Lung (tissue), 12 donors: ENCODE data around the gene IKBKE. TPM values are rescaled to one million over a fixed set of nuclear protein-coding genes. Genes with fewer than 3 reads are reported as not detected.

Experiments used
- ATAC-seq: fragments of 200-7000 bp; cut with Tn5 transposase; one replicate; pipeline ENCODE4 v1.9.1; 2020; ENCODE audit warnings: moderate number of reproducible peaks; ENCODE audit not compliant: insufficient read depth, low FRiP score
- DNase-seq, 3 donors: peaks; one replicate each; pipeline ENCODE4 v3.0.0-alpha.2; 2013 to 2017
- H3K27ac ChIP-seq, 2 donors: one replicate each; pipeline ENCODE4 v1.5.1; 2013; ENCODE audit warnings: mild to moderate bottlenecking in 2 of 2, moderate library complexity in 2 of 2, control low read depth in 1 of 2, inconsistent platforms in 1 of 2, low read depth in 1 of 2, low read length in 1 of 2
- H3K27me3 ChIP-seq, 3 donors: one replicate each; pipeline ENCODE4 v1.5.1; 2013; ENCODE audit warnings: low read length in 2 of 3; ENCODE audit not compliant: control insufficient read depth in 3 of 3, insufficient read depth in 3 of 3
- H3K36me3 ChIP-seq, 4 donors: one replicate each; pipeline ENCODE4 v1.5.1; 2013; ENCODE audit warnings: low read length in 4 of 4, mild to moderate bottlenecking in 1 of 4, moderate library complexity in 1 of 4; ENCODE audit not compliant: control insufficient read depth in 4 of 4, insufficient read depth in 4 of 4
- H3K4me1 ChIP-seq, 5 donors: one replicate each; pipeline ENCODE4 v1.5.1; 2013; ENCODE audit warnings: low read length in 5 of 5, mild to moderate bottlenecking in 2 of 5, moderate library complexity in 1 of 5; ENCODE audit not compliant: control insufficient read depth in 5 of 5, insufficient read depth in 5 of 5
- H3K4me3 ChIP-seq: one replicate; pipeline ENCODE4 v1.5.1; 2013; ENCODE audit warnings: mild to moderate bottlenecking, control low read depth, moderate library complexity
- H3K9ac ChIP-seq, 2 donors: one replicate each; pipeline ENCODE4 v1.5.1; 2013; ENCODE audit warnings: low read length in 2 of 2, control low read depth in 1 of 2; ENCODE audit not compliant: insufficient read depth in 1 of 2
- H3K9me3 ChIP-seq, 4 donors: one replicate each; pipeline ENCODE4 v1.5.1; 2013; ENCODE audit warnings: low read length in 3 of 4, mild to moderate bottlenecking in 1 of 4, moderate library complexity in 1 of 4; ENCODE audit not compliant: control insufficient read depth in 4 of 4, insufficient read depth in 3 of 4
- CTCF ChIP-seq: IDR thresholded peaks from 2 replicates; pipeline ENCODE4 v1.5.1; 2012; ENCODE audit warnings: mild to moderate bottlenecking; ENCODE audit errors: control extremely low read depth, extremely low read depth
- WGBS, 2 donors: extraction: QIAGEN DNeasy Blood & Tissue Kit; methylation state at CpG; one replicate each; pipeline ENCODE4 v1.1.7; 2013; 5-methylcytosine and 5-hydroxymethylcytosine counted together
- polyA plus RNA-seq, 2 donors: library from polyadenylated mRNA; stranded (reverse); fragments of 200-250 nt; gene quantifications; one replicate each; pipeline ENCODE4 v1.2.1, GENCODE V29; 2013
- total RNA-seq, 2 donors: library from RNA; depleted of rRNA in 1 of 2; stranded (reverse); fragments of >200 nt in 1 of 2; gene quantifications; one replicate each; pipeline ENCODE4 v1.2.1, GENCODE V29; 2014 to 2021
- donor health status: control.
- donor health status: control.
- donor health status: Bipolar disorder and iron deficiency.
- donor health status: healthy.
- donor health status: DM: yes; HTN: yes; CAD: no.

IKBKE gene
- total and polyA plus RNA-seq, 4 donors: 6.1 to 17.1 (median 11.7) TPM

GRCh38 chr1:206453111-206453510 is 17.2 kb upstream of the IKBKE start:
- Histone ChIP-seq H3K9me3 (no peaks in the 10 kb centered on the region), H3K4me3 (no peak overlapping the region), H3K9ac (no peak overlapping the region), H3K4me1 (peaks cover 0 to 16% (median 5%) of the 10 kb centered on the region in 5 donors), H3K36me3 (peaks cover 3 to 33% (median 27%) of the 10 kb centered on the region in 4 donors), H3K27me3 (no peaks in the 10 kb centered on the region), H3K27ac (no peak overlapping the region)
- 96% methylated on average over 13 of the region's 13 CpGs for WGBS, 2 donors
- ATAC-seq (no peak), DNase-seq (no peak)
- TF ChIP-seq CTCF: no peak

GRCh38 chr1:206455289-206455665 is 15.0 kb upstream of the IKBKE start:
- no peak overlapping the region for H3K27ac ChIP-seq
- DNase-seq: no peak
- no peak for ATAC-seq
- H3K9me3 ChIP-seq: no peaks in the 10 kb centered on the region
- WGBS, 2 donors: 84 to 92% methylated on average over 3 of the region's 3 CpGs
- H3K4me1 ChIP-seq: peaks cover 0 to 16% (median 5%) of the 10 kb centered on the region in 5 donors
- no peaks in the 10 kb centered on the region for H3K27me3 ChIP-seq
- no peak overlapping the region for H3K9ac ChIP-seq
- H3K4me3 ChIP-seq: no peak overlapping the region
- peaks cover 3 to 36% (median 27%) of the 10 kb centered on the region in 4 donors for H3K36me3 ChIP-seq
- no peak for TF ChIP-seq CTCF

- no peak overlapping the region for H3K27ac ChIP-seq
- H3K4me1 ChIP-seq: peaks cover 0 to 16% (median 5%) of the 10 kb centered on the region in 5 donors
- no peak overlapping the region for H3K4me3 ChIP-seq
- DNase-seq (peak; percentile 47 to 51 (median 47)), ATAC-seq (no peak)
- peaks cover 3 to 31% (median 23%) of the 10 kb centered on the region in 4 donors for H3K36me3 ChIP-seq
- WGBS, 2 donors: 55 to 61% methylated on average over 12 of the region's 12 CpGs
- H3K9ac ChIP-seq: no peak overlapping the region
- H3K27me3 ChIP-seq: no peaks in the 10 kb centered on the region
- no peaks in the 10 kb centered on the region for H3K9me3 ChIP-seq
- no peak for TF ChIP-seq CTCF
These were observed 14.5 kb upstream of the IKBKE start for GRCh38 chr1:206455666-206456344.
